Measurements from ENCODE around the gene RARG.

Gene RARG

GRCh38 chr12:53231921-53232645 is at the start of gene RARG:
Gene RARG, minus strand, starts transcription at chr12:53232209. Its CDS starts 4,664 bp downstream, at chr12:53227545.
- ATAC-seq, result peak; percentile 77
- Mint-ChIP-seq H3K27ac (peak within 1 kb of the TSS; percentile 78), H3K27me3 (peaks cover 2% of the 10 kb centered on the region), H3K4me3 (peak within 1 kb of the TSS; percentile 83), H3K9me3 (no peaks in the 10 kb centered on the region), H3K36me3 (ENCODE audit: low read depth) (peaks cover under 1% of the 10 kb centered on the region), H3K4me1 (peaks cover 82% of the 10 kb centered on the region)
- DNase-seq, result peak; percentile 71

- DNase-seq (no peak), ATAC-seq (no peak)
- Mint-ChIP-seq H3K4me1 (no peaks in the 10 kb centered on the region), H3K36me3 (ENCODE audit: low read depth) (peaks cover 57% of the 10 kb centered on the region), H3K4me3 (no peak overlapping the region), H3K9me3 (no peaks in the 10 kb centered on the region), H3K27ac (no peak overlapping the region), H3K27me3 (no peaks in the 10 kb centered on the region)
Observed at GRCh38 chr12:53279888-53280498, 48.0 kb upstream of the RARG start.

GRCh38 chr12:53279283-53279869 is 47.4 kb upstream of the RARG start:
- Mint-ChIP-seq H3K4me1 (no peaks in the 10 kb centered on the region), H3K4me3 (no peak overlapping the region), H3K9me3 (no peaks in the 10 kb centered on the region), H3K27ac (no peak overlapping the region), H3K27me3 (no peaks in the 10 kb centered on the region), H3K36me3 (ENCODE audit: low read depth) (peaks cover 59% of the 10 kb centered on the region)
- ATAC-seq (no peak), DNase-seq (no peak)

- DNase-seq (no peak), ATAC-seq (no peak)
- Mint-ChIP-seq H3K4me3 (no peak overlapping the region), H3K27me3 (no peaks in the 10 kb centered on the region), H3K27ac (no peak overlapping the region), H3K9me3 (no peaks in the 10 kb centered on the region), H3K36me3 (ENCODE audit: low read depth) (peaks cover 53% of the 10 kb centered on the region), H3K4me1 (no peaks in the 10 kb centered on the region)
Observed at GRCh38 chr12:53277981-53278380, 46.0 kb upstream of the RARG start.

- no peak overlapping the region for H3K27ac Mint-ChIP-seq
- peaks cover 4% of the 10 kb centered on the region for H3K4me1 Mint-ChIP-seq
- peaks cover 45% of the 10 kb centered on the region for H3K36me3 Mint-ChIP-seq (ENCODE audit: low read depth)
- ATAC-seq (no peak), DNase-seq (no peak)
- H3K9me3 Mint-ChIP-seq, result no peaks in the 10 kb centered on the region
- no peak overlapping the region for H3K4me3 Mint-ChIP-seq
- no peaks in the 10 kb centered on the region for H3K27me3 Mint-ChIP-seq
Observed at GRCh38 chr12:53276511-53276910, 44.5 kb upstream of the RARG start.

- no peak for ATAC-seq
- Mint-ChIP-seq H3K27ac (no peak overlapping the region), H3K36me3 (ENCODE audit: low read depth) (peaks cover 49% of the 10 kb centered on the region)
Observed at GRCh38 chr12:53274445-53274844, 42.4 kb upstream of the RARG start.

GRCh38 chr12:53268630-53269562 is 36.9 kb upstream of the RARG start:
- H3K9me3 Mint-ChIP-seq, result no peaks in the 10 kb centered on the region
- peak overlapping the region; percentile 99 for H3K27ac Mint-ChIP-seq
- H3K4me3 Mint-ChIP-seq, result peak overlapping the region; percentile 100
- peaks cover 42% of the 10 kb centered on the region for H3K4me1 Mint-ChIP-seq
- peaks cover 30% of the 10 kb centered on the region for H3K36me3 Mint-ChIP-seq (ENCODE audit: low read depth)
- H3K27me3 Mint-ChIP-seq, result no peaks in the 10 kb centered on the region
- ATAC-seq (no peak), DNase-seq (no peak)

More at GRCh38 chr12:53274445-53274844, 42.4 kb upstream of the RARG start:
- DNase-seq, result no peak
- Mint-ChIP-seq H3K9me3 (no peaks in the 10 kb centered on the region), H3K4me3 (no peak overlapping the region), H3K4me1 (peaks cover 16% of the 10 kb centered on the region), H3K27me3 (no peaks in the 10 kb centered on the region)

GRCh38 chr12:53267999-53268629 is 36.1 kb upstream of the RARG start, which contains the start of gene ESPL1:
Gene ESPL1, plus strand, starts transcription at chr12:53268299. Its CDS starts 468 bp downstream, at chr12:53268767.
- no peaks in the 10 kb centered on the region for H3K27me3 Mint-ChIP-seq
- H3K9me3 Mint-ChIP-seq, result no peaks in the 10 kb centered on the region
- H3K27ac Mint-ChIP-seq, result peak within 1 kb of the TSS; percentile 99
- peak; percentile 92 for DNase-seq
- H3K4me3 Mint-ChIP-seq, result peak within 1 kb of the TSS; percentile 100
- H3K4me1 Mint-ChIP-seq, result peaks cover 42% of the 10 kb centered on the region
- ATAC-seq, result peak; percentile 87
- H3K36me3 Mint-ChIP-seq (ENCODE audit: low read depth), result peaks cover 30% of the 10 kb centered on the region

GRCh38 chr12:53267306-53267998 is 35.4 kb upstream of the RARG start:
- peak overlapping the region; percentile 100 for H3K4me3 Mint-ChIP-seq
- peak; percentile 51 for DNase-seq
- H3K27ac Mint-ChIP-seq, result peak overlapping the region; percentile 99
- peak; percentile 59 for ATAC-seq
- H3K9me3 Mint-ChIP-seq, result no peaks in the 10 kb centered on the region
- peaks cover 30% of the 10 kb centered on the region for H3K36me3 Mint-ChIP-seq (ENCODE audit: low read depth)
- no peaks in the 10 kb centered on the region for H3K27me3 Mint-ChIP-seq
- peaks cover 42% of the 10 kb centered on the region for H3K4me1 Mint-ChIP-seq

GRCh38 chr12:53265783-53266182 is 33.8 kb upstream of the RARG start:
- H3K36me3 Mint-ChIP-seq (ENCODE audit: low read depth), result peaks cover 20% of the 10 kb centered on the region
- no peak overlapping the region for H3K27ac Mint-ChIP-seq
- no peak overlapping the region for H3K4me3 Mint-ChIP-seq
- peaks cover 38% of the 10 kb centered on the region for H3K4me1 Mint-ChIP-seq
- ATAC-seq (no peak), DNase-seq (no peak)
- no peaks in the 10 kb centered on the region for H3K27me3 Mint-ChIP-seq
- no peaks in the 10 kb centered on the region for H3K9me3 Mint-ChIP-seq

- H3K4me3 Mint-ChIP-seq, result no peak overlapping the region
- H3K27ac Mint-ChIP-seq, result no peak overlapping the region
- no peaks in the 10 kb centered on the region for H3K27me3 Mint-ChIP-seq
- DNase-seq (no peak), ATAC-seq (no peak)
- no peaks in the 10 kb centered on the region for H3K9me3 Mint-ChIP-seq
- H3K4me1 Mint-ChIP-seq, result peaks cover 32% of the 10 kb centered on the region
- H3K36me3 Mint-ChIP-seq (ENCODE audit: low read depth), result no peaks in the 10 kb centered on the region
Observed at GRCh38 chr12:53259891-53260290, 27.9 kb upstream of the RARG start.

- DNase-seq, result no peak
- no peaks in the 10 kb centered on the region for H3K9me3 Mint-ChIP-seq
Observed at GRCh38 chr12:53258541-53259539, 26.8 kb upstream of the RARG start.

More at GRCh38 chr12:53258541-53259539, 26.8 kb upstream of the RARG start:
- Mint-ChIP-seq H3K4me1 (peaks cover 40% of the 10 kb centered on the region), H3K27me3 (no peaks in the 10 kb centered on the region), H3K27ac (peak overlapping the region; percentile 27), H3K36me3 (ENCODE audit: low read depth) (no peaks in the 10 kb centered on the region), H3K4me3 (no peak overlapping the region)
- ATAC-seq, result no peak
